Measurements from ENCODE around the gene SERP2. TPM values are rescaled to one million over a fixed set of nuclear protein-coding genes. Genes with fewer than 3 reads are reported as not detected.

SERP2 gene
- total and polyA plus RNA-seq, 10 of the 15 experiments (the other 5 are each of a cell fraction or from before 2014, with no cell fraction given), result not detected

GRCh38 chr13:44400736-44401135, 27.1 kb downstream of the SERP2 start:
- no peak for FAIRE-seq
- no peak overlapping the region for H3K27ac ChIP-seq (ENCODE audit: control insufficient read depth, insufficient read depth)
- ChIA-PET POLR2A (no interaction called here), CTCF (interaction anchor here (1.2 kb wide), 1 partner anchor 38 kb away, joined by 3 read pairs; no protein-coding TSS in a partner anchor), SMC1A (ENCODE audit: uncharacterized antibody, unreplicated experiment) (no interaction called here), RAD21 (ENCODE audit: unreplicated experiment) (no interaction called here)
- H3K4me3 ChIP-seq, result no peak overlapping the region
- no peak for ATAC-seq
- H2AFZ ChIP-seq (ENCODE audit: control insufficient read depth, low read depth, low read length), result no peak overlapping the region
- no peaks in the 10 kb centered on the region for H3K4me1 ChIP-seq (ENCODE audit: control insufficient read depth, insufficient read depth, low read length)
- TF ChIP-seq WRNIP1 (IDR thresholded peaks at IDR 0.05; ENCODE audit: borderline replicate concordance, low read depth, low read length) (no peak), ESRRA (IDR thresholded peaks at IDR 0.05; ENCODE audit: low read length) (no peak), RAD21 (IDR thresholded peaks at IDR 0.05; ENCODE audit: insufficient read depth, low read depth, low read length) (no peak), CREM (IDR thresholded peaks at IDR 0.05; ENCODE audit: low read depth) (no peak), NFIC (IDR thresholded peaks at IDR 0.05; ENCODE audit: low read depth, low read length) (no peak), TCF7 (IDR thresholded peaks at IDR 0.05; ENCODE audit: borderline replicate concordance) (no peak), SMAD1 (IDR thresholded peaks at IDR 0.05; ENCODE audit: low read depth, partially characterized antibody) (no peak), NFYA (IDR thresholded peaks at IDR 0.05; ENCODE audit: borderline replicate concordance, low read depth, low read length) (no peak), TCF3 (IDR thresholded peaks at IDR 0.05; ENCODE audit: borderline replicate concordance, insufficient read depth, low read depth, low read length) (no peak), GABPA (IDR thresholded peaks at IDR 0.05; ENCODE audit: low read depth) (no peak)
- no peaks in the 10 kb centered on the region for H4K20me1 ChIP-seq (ENCODE audit: control insufficient read depth, insufficient read depth)
- intact Hi-C loops (cut with micrococcal nuclease; ENCODE audit: unreplicated experiment), result no loop called here
- no peaks in the 10 kb centered on the region for H3K36me3 ChIP-seq (ENCODE audit: control insufficient read depth in 2 of 2, insufficient read depth in 2 of 2, low read length in 1 of 2)
- no peak for DNase-seq (ENCODE audit: low read depth, low spot score)
- H3K79me2 ChIP-seq (ENCODE audit: control insufficient read depth, insufficient read depth, low read length), result no peaks in the 10 kb centered on the region
- BruUV-seq (replicated peaks), result no TSS peak
- no peaks in the 10 kb centered on the region for H3K9me3 ChIP-seq (replicated peaks; ENCODE audit: control insufficient read depth, insufficient read depth, low read length)
- no peak overlapping the region for H3K9ac ChIP-seq (ENCODE audit: control insufficient read depth, insufficient read depth, low read length)
- in situ Hi-C loops (cut with MboI), result no loop called here
- H3K4me2 ChIP-seq (ENCODE audit: control insufficient read depth, insufficient read depth), result no peak overlapping the region
- H3K27me3 ChIP-seq (replicated peaks in 1 of 2; ENCODE audit: control insufficient read depth in 2 of 2, insufficient read depth in 2 of 2, low read length in 1 of 2), result peaks cover 0 to 3% of the 10 kb centered on the region in 2 experiments; a peak in 3 of 4 replicates

GRCh38 chr13:44401577-44401976, 28.0 kb downstream of the SERP2 start:
- no peak for ATAC-seq
- intact Hi-C loops (cut with micrococcal nuclease; ENCODE audit: unreplicated experiment) (no loop called here), in situ Hi-C loops (cut with MboI) (no loop called here)
- H3K4me2 ChIP-seq (ENCODE audit: control insufficient read depth, insufficient read depth), result no peak overlapping the region
- ChIA-PET RAD21 (ENCODE audit: unreplicated experiment) (no interaction called here), POLR2A (no interaction called here), CTCF (interaction anchor here (1.2 kb wide), 1 partner anchor 37 kb away, joined by 3 read pairs; no protein-coding TSS in a partner anchor), SMC1A (ENCODE audit: uncharacterized antibody, unreplicated experiment) (no interaction called here)
- no peak overlapping the region for H3K27ac ChIP-seq (ENCODE audit: control insufficient read depth, insufficient read depth)
- no peak overlapping the region for H2AFZ ChIP-seq (ENCODE audit: control insufficient read depth, low read depth, low read length)
- H3K4me1 ChIP-seq (ENCODE audit: control insufficient read depth, insufficient read depth, low read length), result no peaks in the 10 kb centered on the region
- H3K4me3 ChIP-seq, result no peak overlapping the region
- TF ChIP-seq POU2F2 (IDR thresholded peaks at IDR 0.05; ENCODE audit: borderline replicate concordance, low read depth, low read length), result no peak
- no peak for TF ChIP-seq RCOR1 (conservative IDR thresholded peaks at IDR 0.05; ENCODE audit: low read depth, low read length)
- TF ChIP-seq JUND (IDR thresholded peaks at IDR 0.05; ENCODE audit: low read depth, low read length), result no peak
- TF ChIP-seq PAX5 (IDR thresholded peaks at IDR 0.05; ENCODE audit: borderline replicate concordance, low read depth, low read length), result no peak
- no peak for TF ChIP-seq MTA2 (IDR thresholded peaks at IDR 0.05; ENCODE audit: low read depth)
- TF ChIP-seq PBX3 (IDR thresholded peaks at IDR 0.05; ENCODE audit: insufficient replicate concordance, low read depth, low read length), result no peak
- no peak for TF ChIP-seq POLR2A (IDR thresholded peaks at IDR 0.05; ENCODE audit: low read depth, low read length)
- no TSS peak for BruUV-seq (replicated peaks)
- H4K20me1 ChIP-seq (ENCODE audit: control insufficient read depth, insufficient read depth), result no peaks in the 10 kb centered on the region
- peaks cover 0 to 3% of the 10 kb centered on the region in 2 experiments; a peak in 3 of 4 replicates for H3K27me3 ChIP-seq (replicated peaks in 1 of 2; ENCODE audit: control insufficient read depth in 2 of 2, insufficient read depth in 2 of 2, low read length in 1 of 2)
- no peak overlapping the region for H3K9ac ChIP-seq (ENCODE audit: control insufficient read depth, insufficient read depth, low read length)
- H3K79me2 ChIP-seq (ENCODE audit: control insufficient read depth, insufficient read depth, low read length), result no peaks in the 10 kb centered on the region
- H3K9me3 ChIP-seq (replicated peaks; ENCODE audit: control insufficient read depth, insufficient read depth, low read length), result no peaks in the 10 kb centered on the region
- FAIRE-seq, result no peak
- H3K36me3 ChIP-seq (ENCODE audit: control insufficient read depth in 2 of 2, insufficient read depth in 2 of 2, low read length in 1 of 2), result no peaks in the 10 kb centered on the region
- WGBS (ENCODE audit: insufficient coverage, insufficient replicate concordance, low lambda C conversion rate, missing lambda C conversion rate), result 0% methylated on average over 2 of the region's 2 CpGs
- DNase-seq (ENCODE audit: low read depth, low spot score), result no peak

All from GM12878 (cell line).